ENCODE data around the gene PTPRZ1. TPM values are rescaled to one million over a fixed set of nuclear protein-coding genes. Genes with fewer than 3 reads are reported as not detected.

The PTPRZ1 gene
- total and polyA plus RNA-seq, 2 of the 8 experiments (the other 6 are each of a cell fraction or from before 2014, with no cell fraction given), result 112 to 135 TPM

DNA sequence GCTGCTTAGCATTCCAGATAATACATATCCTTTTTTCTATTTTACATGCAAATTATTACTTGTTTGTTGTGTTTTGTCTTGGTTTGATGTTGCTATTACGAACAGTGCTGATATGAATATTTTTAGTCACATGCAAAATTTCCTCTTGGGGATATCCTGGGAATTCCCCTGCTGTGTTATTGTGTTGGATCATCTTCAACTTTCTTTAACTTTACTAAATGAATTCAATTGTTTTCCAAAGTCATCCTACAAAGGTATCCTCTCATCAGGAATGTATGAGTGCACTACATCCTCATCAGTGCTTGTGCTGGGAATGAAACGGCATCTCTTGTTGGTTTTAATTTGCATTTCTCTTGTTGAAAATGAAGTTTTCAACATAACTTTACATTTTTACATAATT, 184.0 kb downstream of the PTPRZ1 start:
- Histone ChIP-seq H2BK15ac (ENCODE audit: low read length) (no peak overlapping the region), H2AFZ (ENCODE audit: low read length) (no peak overlapping the region), H2BK5ac (ENCODE audit: low read depth, low read length) (no peak overlapping the region), H3K79me1 (ENCODE audit: low read depth, low read length) (no peaks in the 10 kb centered on the region), H3K18ac (ENCODE audit: extremely low read depth, low read length) (no peak overlapping the region), H2AK5ac (ENCODE audit: low read depth, low read length) (no peak overlapping the region), H3K56ac (replicated peaks; ENCODE audit: insufficient read length, low read depth, low read length) (no peak overlapping the region), H2BK20ac (ENCODE audit: low read length) (no peak overlapping the region), H3K14ac (ENCODE audit: insufficient read length) (no peak overlapping the region), H2BK12ac (ENCODE audit: low read depth, low read length) (no peak overlapping the region), H3K23me2 (ENCODE audit: low read depth, low read length) (no peaks in the 10 kb centered on the region), H3K27me3 (replicated peaks in 1 of 4; ENCODE audit: control insufficient read depth in 3 of 4, extremely low read depth in 1 of 4, insufficient read depth in 3 of 4, low read length in 3 of 4) (no peaks in the 10 kb centered on the region), H4K20me1 (replicated peaks in 1 of 2; ENCODE audit: control insufficient read depth in 1 of 2, insufficient read depth in 2 of 2, low read length in 2 of 2) (peaks cover 0 to 2% of the 10 kb centered on the region in 2 experiments), H3K9ac (replicated peaks in 1 of 4; ENCODE audit: extremely low read depth in 1 of 4, low read depth in 3 of 4, low read length in 3 of 4) (no peak overlapping the region), H3K4me3 (ENCODE audit: extremely low read depth in 1 of 4, insufficient read depth in 2 of 4, low read depth in 3 of 4, low read length in 4 of 4) (no peak overlapping the region), H3K23ac (ENCODE audit: insufficient read length) (no peak overlapping the region), H3K4ac (replicated peaks; ENCODE audit: insufficient read length, low read depth, low read length) (no peak overlapping the region), H4K91ac (replicated peaks; ENCODE audit: insufficient read length, low read length) (no peak overlapping the region), H4K5ac (ENCODE audit: insufficient read length, low read depth, low read length) (no peak overlapping the region), H3K79me2 (ENCODE audit: control insufficient read depth in 1 of 2, insufficient read depth in 2 of 2, low read length in 2 of 2) (no peaks in the 10 kb centered on the region), H3K27ac (ENCODE audit: low read depth, low read length) (no peak overlapping the region), H3K4me1 (replicated peaks in 1 of 4; ENCODE audit: control insufficient read depth in 3 of 4, insufficient read depth in 4 of 4, low read length in 3 of 4) (peaks cover 0 to 3% (median 0%) of the 10 kb centered on the region in 4 experiments; a peak in 1 of 7 replicates), H3K4me2 (ENCODE audit: insufficient read depth in 1 of 2, low read depth in 2 of 2, low read length in 2 of 2) (no peak overlapping the region), H2BK120ac (replicated peaks; ENCODE audit: low read depth, low read length) (no peak overlapping the region), H3K9me3 (ENCODE audit: insufficient read depth in 2 of 2, low read depth in 1 of 2, low read length in 1 of 2) (no peaks in the 10 kb centered on the region), H3K36me3 (ENCODE audit: control insufficient read depth in 2 of 4, insufficient read depth in 4 of 4, low read length in 3 of 4) (peaks cover 15 to 64% (median 49%) of the 10 kb centered on the region in 4 experiments), H4K8ac (ENCODE audit: extremely low read depth, insufficient read depth, low read length) (no peak overlapping the region)
- ChIA-PET CTCF (ENCODE audit: partially characterized antibody) (no interaction called here), POLR2A (ENCODE audit: partially characterized antibody) (interaction anchor here (1.2 kb wide), 1 partner anchor 11 kb away, joined by 3 read pairs; no protein-coding TSS in a partner anchor)
- peak; percentile 19 for FAIRE-seq
- WGBS, 2 experiments (ENCODE audit: extremely low coverage in 1 of 2, insufficient coverage in 1 of 2, insufficient read length in 1 of 2, insufficient replicate concordance in 2 of 2, low coverage in 1 of 2, low lambda C conversion rate in 2 of 2, missing lambda C conversion rate in 1 of 2), result 81% methylated on average over 2 of the region's 2 CpGs; no CpG with 5 or more reads in 1 of the 2 experiments
- no peak for DNase-seq (ENCODE audit: low read depth in 1 of 2, low spot score in 2 of 2)
- TF ChIP-seq RNF2 (IDR thresholded peaks at IDR 0.05; ENCODE audit: borderline replicate concordance, low read depth, low read length, missing control alignments, poor library complexity, severe bottlenecking) (no peak), JUND (IDR thresholded peaks at IDR 0.05; ENCODE audit: low read length) (no peak)

Measured in H1 (cell line).